ENCODE data around the gene SGSM2.
A peak's percentile ranks its signal among the peaks of the same experiment; 100 is the strongest.

SGSM2 gene

GRCh38 chr17:2401426-2402221 lies 64.3 kb downstream of the SGSM2 start:
- TF ChIP-seq CTCF (IDR thresholded peaks at IDR 0.05; ENCODE audit: low read depth, low read length, missing control alignments) = no peak
- DNase-seq (ENCODE audit: extremely low read depth, low read depth) = peak; percentile 95
- H3K4me3 ChIP-seq (replicated peaks; ENCODE audit: low read depth, low read length) = peak overlapping the region; percentile 98

GRCh38 chr17:2402544-2402943 lies 65.2 kb downstream of the SGSM2 start:
- no peak for DNase-seq (ENCODE audit: extremely low read depth, low read depth)
- no peak for TF ChIP-seq CTCF (IDR thresholded peaks at IDR 0.05; ENCODE audit: low read depth, low read length, missing control alignments)
- peak overlapping the region; percentile 38 for H3K4me3 ChIP-seq (replicated peaks; ENCODE audit: low read depth, low read length)

DNA sequence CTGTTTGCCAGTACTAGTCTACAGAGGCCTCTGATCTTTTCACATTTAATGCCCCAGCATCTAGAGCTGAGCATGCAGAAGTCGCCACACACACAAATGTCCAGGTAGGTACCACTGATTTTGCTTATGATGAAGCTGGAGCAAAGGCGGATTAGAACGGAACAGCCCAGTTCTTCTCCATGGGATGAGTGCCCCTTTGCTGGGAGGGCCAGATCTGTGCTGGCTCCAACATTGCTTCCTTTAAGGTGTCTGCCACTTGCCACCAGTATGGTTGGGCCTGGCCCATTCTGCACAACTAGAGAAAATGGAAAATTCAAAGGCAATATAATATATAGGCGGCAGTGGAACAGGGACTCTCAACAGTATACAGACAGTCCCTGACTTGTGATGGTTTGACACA lies 65.7 kb downstream of the SGSM2 start:
- no peak overlapping the region for H3K4me3 ChIP-seq (replicated peaks; ENCODE audit: low read depth, low read length)
- TF ChIP-seq CTCF (IDR thresholded peaks at IDR 0.05; ENCODE audit: low read depth, low read length, missing control alignments) = no peak
- DNase-seq (ENCODE audit: extremely low read depth, low read depth) = no peak

GRCh38 chr17:2405247-2405926 lies 68.1 kb downstream of the SGSM2 start:
- no peak overlapping the region for H3K4me3 ChIP-seq (replicated peaks; ENCODE audit: low read depth, low read length)
- TF ChIP-seq CTCF (IDR thresholded peaks at IDR 0.05; ENCODE audit: low read depth, low read length, missing control alignments) = no peak
- no peak for DNase-seq (ENCODE audit: extremely low read depth, low read depth)

- DNase-seq (ENCODE audit: extremely low read depth, low read depth) = no peak
- H3K4me3 ChIP-seq (replicated peaks; ENCODE audit: low read depth, low read length) = no peak overlapping the region
- TF ChIP-seq CTCF (IDR thresholded peaks at IDR 0.05; ENCODE audit: low read depth, low read length, missing control alignments) = no peak
These were observed 69.1 kb downstream of the SGSM2 start for GRCh38 chr17:2406271-2406902.

GRCh38 chr17:2406903-2407790 lies 69.8 kb downstream of the SGSM2 start:
- TF ChIP-seq CTCF (IDR thresholded peaks at IDR 0.05; ENCODE audit: low read depth, low read length, missing control alignments) = no peak
- DNase-seq (ENCODE audit: extremely low read depth, low read depth) = no peak
- H3K4me3 ChIP-seq (replicated peaks; ENCODE audit: low read depth, low read length) = no peak overlapping the region
